Gastroesophageal sphincter (tissue), 3 donors: Measurements from ENCODE around the gene ANTXR2.

Experiments used
- EP300 ChIP-seq: sonication (generic); formaldehyde crosslinking; IDR thresholded peaks from one replicate; pipeline ENCODE4 v1.6.1; 2017; ENCODE audit warnings: antibody characterized with exemption, mild to moderate bottlenecking
- POLR2AphosphoS5 ChIP-seq: sonication (generic); formaldehyde crosslinking; IDR thresholded peaks from one replicate; pipeline ENCODE4 v1.6.1; 2017; ENCODE audit warnings: antibody characterized with exemption
- TF ChIP-seq, protein P1 (sequence below), 4 experiments: fragments of 200-600 bp in 2 of 4; fragments of 450-650 bp in 2 of 4; sonication (generic) in 1 of 4; IDR thresholded peaks; one replicate each; pipeline ENCODE4 v1.5.1; 2017 to 2019; ENCODE audit warnings: antibody characterized with exemption in 4 of 4, mild to moderate bottlenecking in 2 of 4, moderate library complexity in 2 of 4

DNA sequence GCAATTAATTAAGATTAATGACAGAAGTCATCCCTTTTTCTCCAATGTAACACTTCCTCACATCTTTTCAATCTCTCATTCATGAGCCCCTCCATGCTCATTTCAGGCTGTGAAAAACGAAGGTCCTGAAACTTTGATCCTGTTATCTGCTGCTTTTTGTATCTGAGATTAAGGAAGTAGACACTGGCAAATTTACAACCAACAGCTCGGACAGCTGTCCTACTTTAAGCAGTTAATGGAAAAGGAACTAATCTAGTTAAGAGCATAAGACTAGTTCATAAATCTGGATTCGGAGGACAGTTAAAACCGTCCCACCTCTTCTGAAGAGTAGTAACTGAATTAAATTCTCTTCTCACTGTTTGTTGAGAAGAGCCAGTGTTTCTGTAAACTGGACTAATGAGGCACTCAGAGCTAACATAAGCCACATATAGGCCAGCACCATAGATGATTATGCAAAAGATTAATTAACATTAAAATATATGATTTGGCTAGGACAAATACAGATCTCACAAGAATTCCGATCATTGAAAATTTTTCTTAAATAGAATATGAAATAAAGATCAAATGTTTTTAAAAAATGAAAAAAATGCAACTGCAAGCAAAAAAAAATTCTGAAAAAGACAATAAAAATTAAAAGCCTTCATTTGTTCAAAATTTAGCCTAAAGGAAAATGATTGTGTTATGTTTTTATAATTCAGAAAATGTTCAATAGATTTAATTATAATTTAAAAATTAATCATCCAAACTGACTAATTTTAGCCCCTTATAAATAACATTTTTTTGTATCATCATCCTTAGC, 114.4 kb downstream of the ANTXR2 start:
- TF ChIP-seq, protein P1, sequence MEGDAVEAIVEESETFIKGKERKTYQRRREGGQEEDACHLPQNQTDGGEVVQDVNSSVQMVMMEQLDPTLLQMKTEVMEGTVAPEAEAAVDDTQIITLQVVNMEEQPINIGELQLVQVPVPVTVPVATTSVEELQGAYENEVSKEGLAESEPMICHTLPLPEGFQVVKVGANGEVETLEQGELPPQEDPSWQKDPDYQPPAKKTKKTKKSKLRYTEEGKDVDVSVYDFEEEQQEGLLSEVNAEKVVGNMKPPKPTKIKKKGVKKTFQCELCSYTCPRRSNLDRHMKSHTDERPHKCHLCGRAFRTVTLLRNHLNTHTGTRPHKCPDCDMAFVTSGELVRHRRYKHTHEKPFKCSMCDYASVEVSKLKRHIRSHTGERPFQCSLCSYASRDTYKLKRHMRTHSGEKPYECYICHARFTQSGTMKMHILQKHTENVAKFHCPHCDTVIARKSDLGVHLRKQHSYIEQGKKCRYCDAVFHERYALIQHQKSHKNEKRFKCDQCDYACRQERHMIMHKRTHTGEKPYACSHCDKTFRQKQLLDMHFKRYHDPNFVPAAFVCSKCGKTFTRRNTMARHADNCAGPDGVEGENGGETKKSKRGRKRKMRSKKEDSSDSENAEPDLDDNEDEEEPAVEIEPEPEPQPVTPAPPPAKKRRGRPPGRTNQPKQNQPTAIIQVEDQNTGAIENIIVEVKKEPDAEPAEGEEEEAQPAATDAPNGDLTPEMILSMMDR (IDR thresholded peaks at IDR 0.05) = no peak
- no peak for TF ChIP-seq EP300
- no peak for TF ChIP-seq POLR2AphosphoS5
